ENCODE measurements around the gene CLEC2L.

GRCh38 chr7:139576179-139576973 lies 52.9 kb downstream of the CLEC2L start:
- TF ChIP-seq CTCF (IDR thresholded peaks at IDR 0.05; ENCODE audit: low read depth, low read length, poor library complexity, severe bottlenecking) (no peak), EZH2phosphoT487 (IDR thresholded peaks at IDR 0.05; ENCODE audit: borderline replicate concordance, low read length) (no peak)

Measured in DOHH2 (cell line).